Lower leg skin (tissue), 3 donors: ENCODE measurements around the gene SF3B1.

Source experiments
- CTCF ChIP-seq, 3 donors: fragments of 450-650 bp; IDR thresholded peaks; one replicate each; pipeline ENCODE4 v1.5.1; 2016; ENCODE audit warnings: antibody characterized with exemption in 3 of 3, mild to moderate bottlenecking in 3 of 3, moderate library complexity in 2 of 3
- POLR2A ChIP-seq, 2 donors: fragments of 450-650 bp; IDR thresholded peaks; one replicate each; pipeline ENCODE4 v1.6.1; 2016 to 2017; ENCODE audit warnings: antibody characterized with exemption in 2 of 2, mild to moderate bottlenecking in 1 of 2, moderate library complexity in 1 of 2

DNA sequence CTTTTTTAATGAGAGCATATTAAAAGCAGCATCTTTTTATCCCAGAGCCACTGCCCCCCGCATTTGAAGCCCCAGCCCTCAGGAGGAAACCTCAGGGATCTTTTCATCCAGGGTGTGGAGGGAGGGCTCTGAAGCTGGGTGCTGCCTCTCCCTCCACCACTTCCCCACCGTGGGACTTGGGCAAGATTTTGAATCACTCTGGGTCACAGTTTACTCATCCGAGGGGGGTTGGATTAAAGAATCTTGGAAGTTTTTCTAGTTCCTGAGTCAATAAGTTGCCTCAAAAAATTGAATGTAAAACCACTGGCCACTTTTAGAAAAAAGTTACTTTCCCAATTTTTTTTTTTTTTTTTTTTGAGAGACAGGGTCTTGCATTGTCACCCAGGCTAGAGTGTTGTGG is 62.2 kb downstream of the SF3B1 start:
- no peak for TF ChIP-seq CTCF (IDR thresholded peaks at IDR 0.05)
- no peak for TF ChIP-seq POLR2A (IDR thresholded peaks at IDR 0.05)
